Measurements from ENCODE around the gene STAG3.
"Not testable (repeated sequence)": the region's sequence is repeated elsewhere in the genome, so short reads cannot be mapped to it uniquely, and the experiment has no call there.

STAG3 gene

GRCh38 chr7:100183090-100183489 is 5.4 kb downstream of the STAG3 start:
- Histone ChIP-seq H3K4me1 (ENCODE audit: control insufficient read depth, low read length) (peaks cover 78% of the 10 kb centered on the region), H3F3A (ENCODE audit: control insufficient read depth, insufficient read depth) (peaks cover 44% of the 10 kb centered on the region), H3K4me3 (ENCODE audit: low read length) (peak overlapping the region; percentile 67), H3K4me2 (ENCODE audit: low read length) (peak overlapping the region; percentile 88), H3K27ac (ENCODE audit: low read depth, low read length) (peak overlapping the region; percentile 95), H3K36me3 (ENCODE audit: control insufficient read depth, low read length) (peaks cover 14% of the 10 kb centered on the region)
- H4K20me1 ChIP-seq (ENCODE audit: control insufficient read depth, insufficient read depth, low read depth, low read length); H3K27me3 ChIP-seq (ENCODE audit: control insufficient read depth, low read length); H3K79me2 ChIP-seq (ENCODE audit: control insufficient read depth, low read length); H3K9me2 ChIP-seq (replicated peaks; ENCODE audit: control insufficient read depth, low read length); H3K9me3 ChIP-seq (ENCODE audit: control insufficient read depth, insufficient read depth, low read length): not testable (repeated sequence)

GRCh38 chr7:100185726-100186125 is 8.0 kb downstream of the STAG3 start:
- Histone ChIP-seq H3K79me2 (ENCODE audit: control insufficient read depth, low read length) (peaks cover 5% of the 10 kb centered on the region), H3K9me2 (replicated peaks; ENCODE audit: control insufficient read depth, low read length) (no peaks in the 10 kb centered on the region), H4K20me1 (ENCODE audit: control insufficient read depth, insufficient read depth, low read depth, low read length) (no peaks in the 10 kb centered on the region), H3K27me3 (ENCODE audit: control insufficient read depth, low read length) (no peaks in the 10 kb centered on the region), H3K36me3 (ENCODE audit: control insufficient read depth, low read length) (peaks cover 33% of the 10 kb centered on the region), H3K27ac (ENCODE audit: low read depth, low read length) (no peak overlapping the region), H3F3A (ENCODE audit: control insufficient read depth, insufficient read depth) (peaks cover 30% of the 10 kb centered on the region), H3K9me3 (ENCODE audit: control insufficient read depth, insufficient read depth, low read length) (no peaks in the 10 kb centered on the region), H3K4me1 (ENCODE audit: control insufficient read depth, low read length) (peaks cover 80% of the 10 kb centered on the region), H3K4me3 (ENCODE audit: low read length) (no peak overlapping the region), H3K4me2 (ENCODE audit: low read length) (no peak overlapping the region)
- TF ChIP-seq CTCF (IDR thresholded peaks at IDR 0.05; ENCODE audit: low read depth, low read length, poor library complexity, severe bottlenecking), result no peak
- TF ChIP-seq EZH2phosphoT487 (IDR thresholded peaks at IDR 0.05; ENCODE audit: borderline replicate concordance, low read length), result no peak

- no peaks in the 10 kb centered on the region for H3K9me2 ChIP-seq (replicated peaks; ENCODE audit: control insufficient read depth, low read length)
- H3K9me3 ChIP-seq (ENCODE audit: control insufficient read depth, insufficient read depth, low read length), result no peaks in the 10 kb centered on the region
- peak overlapping the region; percentile 65 for H3K4me2 ChIP-seq (ENCODE audit: low read length)
- peaks cover 50% of the 10 kb centered on the region for H3K36me3 ChIP-seq (ENCODE audit: control insufficient read depth, low read length)
- H3K4me1 ChIP-seq (ENCODE audit: control insufficient read depth, low read length), result peaks cover 80% of the 10 kb centered on the region
- H3K4me3 ChIP-seq (ENCODE audit: low read length), result peak overlapping the region; percentile 41
- no peaks in the 10 kb centered on the region for H3K27me3 ChIP-seq (ENCODE audit: control insufficient read depth, low read length)
- peaks cover 37% of the 10 kb centered on the region for H3F3A ChIP-seq (ENCODE audit: control insufficient read depth, insufficient read depth)
- H3K27ac ChIP-seq (ENCODE audit: low read depth, low read length), result peak overlapping the region; percentile 94
- H4K20me1 ChIP-seq (ENCODE audit: control insufficient read depth, insufficient read depth, low read depth, low read length), result no peaks in the 10 kb centered on the region
- no peaks in the 10 kb centered on the region; the same call in 1 of the 2 replicates for H3K79me2 ChIP-seq (ENCODE audit: control insufficient read depth, low read length)
- TF ChIP-seq CTCF (IDR thresholded peaks at IDR 0.05; ENCODE audit: low read depth, low read length, poor library complexity, severe bottlenecking) (peak; percentile 64), EZH2phosphoT487 (IDR thresholded peaks at IDR 0.05; ENCODE audit: borderline replicate concordance, low read length) (no peak)
These were observed 11.3 kb downstream of the STAG3 start for GRCh38 chr7:100189061-100189460.

GRCh38 chr7:100190048-100190711 is 12.5 kb downstream of the STAG3 start:
- Histone ChIP-seq H3F3A (ENCODE audit: control insufficient read depth, insufficient read depth) (peaks cover 44% of the 10 kb centered on the region), H3K79me2 (ENCODE audit: control insufficient read depth, low read length) (no peaks in the 10 kb centered on the region; the same call in 1 of the 2 replicates), H3K27ac (ENCODE audit: low read depth, low read length) (peak overlapping the region; percentile 94), H3K36me3 (ENCODE audit: control insufficient read depth, low read length) (peaks cover 60% of the 10 kb centered on the region), H3K9me2 (replicated peaks; ENCODE audit: control insufficient read depth, low read length) (no peaks in the 10 kb centered on the region), H3K4me3 (ENCODE audit: low read length) (peak overlapping the region; percentile 41), H3K9me3 (ENCODE audit: control insufficient read depth, insufficient read depth, low read length) (no peaks in the 10 kb centered on the region), H3K27me3 (ENCODE audit: control insufficient read depth, low read length) (no peaks in the 10 kb centered on the region), H3K4me2 (ENCODE audit: low read length) (peak overlapping the region; percentile 65), H3K4me1 (ENCODE audit: control insufficient read depth, low read length) (peaks cover 81% of the 10 kb centered on the region), H4K20me1 (ENCODE audit: control insufficient read depth, insufficient read depth, low read depth, low read length) (no peaks in the 10 kb centered on the region)
- TF ChIP-seq EZH2phosphoT487 (IDR thresholded peaks at IDR 0.05; ENCODE audit: borderline replicate concordance, low read length) (no peak), CTCF (IDR thresholded peaks at IDR 0.05; ENCODE audit: low read depth, low read length, poor library complexity, severe bottlenecking) (peak; percentile 69)

Data from DOHH2 (cell line).